Heart left ventricle (tissue), 13 donors: ENCODE data around the gene NHLH1.

Source experiments
- POLR2A ChIP-seq, 2 donors: fragments of 450-650 bp; IDR thresholded peaks; one replicate each; pipeline ENCODE4 v1.6.1; 2017; ENCODE audit warnings: antibody characterized with exemption in 2 of 2, mild to moderate bottlenecking in 2 of 2, moderate library complexity in 2 of 2
- TF ChIP-seq, protein P1 (sequence below), 12 donors: fragments of 200-600 bp; sonication (generic) in 4 of 12; IDR thresholded peaks; one replicate each; pipeline versions ENCODE4 v1.5.0 to v1.8.0; 2018 to 2022; ENCODE audit warnings: antibody characterized with exemption in 12 of 12, mild to moderate bottlenecking in 5 of 12
- donor health status: ischemic (EF 13 %, LVEDD 7.1; RV severe dilation, severe dysfunction).
- donor health status: DM: no; HTN: yes; CAD: no.
- donor health status: DM: no; HTN: no; CAD: no.
- donor health status: ischemic (EF 25% LVEDD 6.9; RV normal size, moderate dysfunction).
- donor health status: ischemic (EF 25% LVEDD 5.7; RV mildly dilated, moderate dysfunction).
- donor health status: ischemic (EF 35%, LVEDD 5.7; RV mildly dilated, moderate dysfunction).
- donor health status: nonischemic (EF 11% LVEDD 7.7; RV severe dilation, severe dysfunction).
- donor health status: DM: yes; HTN: yes; CAD: no.
- donor health status: PGD.
- donor health status: ischemic (EF 29% LVEDD 5.4; RV normal size, mild dysfunction).
- donor health status: nonischemic (EF 23%, LVEDD 6.1; RV moderate dilation, normal function).

DNA sequence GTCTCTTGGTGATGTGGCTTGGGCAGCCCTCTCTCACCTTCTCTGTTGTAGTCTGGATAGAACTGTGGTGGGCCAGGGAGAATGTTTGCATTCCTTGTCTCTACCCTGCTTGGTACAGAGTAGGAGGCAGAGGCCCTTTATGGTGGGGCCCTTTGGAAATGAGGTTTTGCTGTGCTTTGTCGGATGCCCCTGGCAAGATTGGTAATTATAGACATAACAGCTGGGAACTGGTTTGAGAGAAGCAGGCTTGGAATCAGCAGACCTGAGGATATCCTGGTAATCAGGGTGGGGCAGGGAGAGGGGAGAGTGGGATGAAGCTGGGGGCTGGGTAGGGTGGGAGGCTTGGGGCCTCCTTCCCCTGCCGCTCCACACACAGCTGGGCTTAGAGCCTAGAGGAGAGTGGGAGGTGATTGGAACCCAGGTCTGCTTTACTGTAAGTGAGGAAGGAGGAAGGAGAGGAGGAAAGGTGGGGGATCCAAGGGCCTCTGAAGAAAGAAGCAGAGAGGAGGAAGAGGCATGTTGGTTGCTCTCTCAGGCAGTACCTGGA lies 38.5 kb downstream of the NHLH1 start:
- TF ChIP-seq, protein P1, sequence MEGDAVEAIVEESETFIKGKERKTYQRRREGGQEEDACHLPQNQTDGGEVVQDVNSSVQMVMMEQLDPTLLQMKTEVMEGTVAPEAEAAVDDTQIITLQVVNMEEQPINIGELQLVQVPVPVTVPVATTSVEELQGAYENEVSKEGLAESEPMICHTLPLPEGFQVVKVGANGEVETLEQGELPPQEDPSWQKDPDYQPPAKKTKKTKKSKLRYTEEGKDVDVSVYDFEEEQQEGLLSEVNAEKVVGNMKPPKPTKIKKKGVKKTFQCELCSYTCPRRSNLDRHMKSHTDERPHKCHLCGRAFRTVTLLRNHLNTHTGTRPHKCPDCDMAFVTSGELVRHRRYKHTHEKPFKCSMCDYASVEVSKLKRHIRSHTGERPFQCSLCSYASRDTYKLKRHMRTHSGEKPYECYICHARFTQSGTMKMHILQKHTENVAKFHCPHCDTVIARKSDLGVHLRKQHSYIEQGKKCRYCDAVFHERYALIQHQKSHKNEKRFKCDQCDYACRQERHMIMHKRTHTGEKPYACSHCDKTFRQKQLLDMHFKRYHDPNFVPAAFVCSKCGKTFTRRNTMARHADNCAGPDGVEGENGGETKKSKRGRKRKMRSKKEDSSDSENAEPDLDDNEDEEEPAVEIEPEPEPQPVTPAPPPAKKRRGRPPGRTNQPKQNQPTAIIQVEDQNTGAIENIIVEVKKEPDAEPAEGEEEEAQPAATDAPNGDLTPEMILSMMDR (IDR thresholded peaks at IDR 0.05), result no peak
- no peak for TF ChIP-seq POLR2A (IDR thresholded peaks at IDR 0.05)
